Measurements from ENCODE around the gene MAP4K2. TPM values are rescaled to one million over a fixed set of nuclear protein-coding genes. Genes with fewer than 3 reads are reported as not detected.

MAP4K2 gene
- total RNA-seq, 4 donors from 2014 or later = 13.6 to 20.4 (median 15.3) TPM

DNA sequence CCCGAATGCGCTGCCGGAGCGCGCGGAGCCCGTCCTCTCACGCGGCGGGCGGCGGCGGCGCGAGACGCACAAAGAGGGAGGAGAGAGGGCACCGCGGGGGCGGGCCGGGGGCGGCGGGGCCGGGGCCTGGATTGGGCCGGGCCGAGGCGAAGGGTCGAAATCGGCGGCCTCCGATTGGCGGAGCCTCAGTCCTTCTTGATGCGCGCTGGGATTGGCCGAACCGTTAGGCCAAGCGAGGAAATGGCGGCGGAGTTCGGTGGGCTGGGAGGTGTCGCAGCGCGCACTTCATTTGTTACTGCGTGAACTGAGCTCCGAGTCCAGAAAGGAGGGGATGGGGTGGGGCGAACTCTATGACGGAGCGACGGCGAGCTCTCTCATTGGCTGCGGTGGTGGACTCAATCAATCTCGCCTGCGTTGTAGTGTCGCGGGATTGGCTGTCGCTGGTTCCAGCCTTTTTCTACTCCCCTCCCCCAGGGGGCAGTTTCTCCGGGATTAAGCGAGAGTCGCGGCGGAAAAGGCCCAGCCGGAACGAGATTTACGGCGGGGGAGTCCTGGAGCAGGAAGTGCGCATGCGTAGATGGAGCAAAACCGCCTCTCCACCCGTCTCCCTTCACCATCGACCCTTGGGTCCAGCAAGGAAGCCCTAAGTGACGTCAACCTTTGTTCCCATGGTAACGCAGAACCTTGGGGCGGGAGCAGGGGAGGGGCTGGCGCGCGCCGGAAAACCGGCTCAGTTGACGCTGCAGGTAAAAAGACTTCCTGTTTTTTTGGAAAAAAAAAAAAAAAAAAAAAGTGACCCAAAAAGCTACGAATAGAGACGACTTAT is 24.3 kb downstream of the MAP4K2 start, which contains the start of gene SF1:
SF1 (minus strand) TSS at position 70 of the 826 bp plus-strand sequence. CDS start 150 bp downstream, outside the sequence.
- Histone ChIP-seq H3K4me1 (peaks cover 30% of the 10 kb centered on the region), H3K4me3 (peak within 1 kb of the TSS; percentile 76), H3K27me3 (no peaks in the 10 kb centered on the region), H3K9me3 (no peaks in the 10 kb centered on the region), H3K36me3 (peaks cover 29% of the 10 kb centered on the region), H3K27ac (peak within 1 kb of the TSS; percentile 98)
- peak; percentile 99 to 100 for DNase-seq (ENCODE audit: low spot score in 2 of 2)
- WGBS = under 1% methylated on average over 25 of the region's 80 CpGs
- TF ChIP-seq POLR2AphosphoS5 (IDR thresholded peaks at IDR 0.05) = peak; percentile 58 to 86 (median 82)
- TF ChIP-seq, protein P1, sequence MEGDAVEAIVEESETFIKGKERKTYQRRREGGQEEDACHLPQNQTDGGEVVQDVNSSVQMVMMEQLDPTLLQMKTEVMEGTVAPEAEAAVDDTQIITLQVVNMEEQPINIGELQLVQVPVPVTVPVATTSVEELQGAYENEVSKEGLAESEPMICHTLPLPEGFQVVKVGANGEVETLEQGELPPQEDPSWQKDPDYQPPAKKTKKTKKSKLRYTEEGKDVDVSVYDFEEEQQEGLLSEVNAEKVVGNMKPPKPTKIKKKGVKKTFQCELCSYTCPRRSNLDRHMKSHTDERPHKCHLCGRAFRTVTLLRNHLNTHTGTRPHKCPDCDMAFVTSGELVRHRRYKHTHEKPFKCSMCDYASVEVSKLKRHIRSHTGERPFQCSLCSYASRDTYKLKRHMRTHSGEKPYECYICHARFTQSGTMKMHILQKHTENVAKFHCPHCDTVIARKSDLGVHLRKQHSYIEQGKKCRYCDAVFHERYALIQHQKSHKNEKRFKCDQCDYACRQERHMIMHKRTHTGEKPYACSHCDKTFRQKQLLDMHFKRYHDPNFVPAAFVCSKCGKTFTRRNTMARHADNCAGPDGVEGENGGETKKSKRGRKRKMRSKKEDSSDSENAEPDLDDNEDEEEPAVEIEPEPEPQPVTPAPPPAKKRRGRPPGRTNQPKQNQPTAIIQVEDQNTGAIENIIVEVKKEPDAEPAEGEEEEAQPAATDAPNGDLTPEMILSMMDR (IDR thresholded peaks at IDR 0.05) = peak in 1 of 2 donors; percentile 17
- TF ChIP-seq POLR2A (IDR thresholded peaks at IDR 0.05) = peak; percentile 40 to 82
- TF ChIP-seq EP300 (IDR thresholded peaks at IDR 0.05) = no peak

DNA sequence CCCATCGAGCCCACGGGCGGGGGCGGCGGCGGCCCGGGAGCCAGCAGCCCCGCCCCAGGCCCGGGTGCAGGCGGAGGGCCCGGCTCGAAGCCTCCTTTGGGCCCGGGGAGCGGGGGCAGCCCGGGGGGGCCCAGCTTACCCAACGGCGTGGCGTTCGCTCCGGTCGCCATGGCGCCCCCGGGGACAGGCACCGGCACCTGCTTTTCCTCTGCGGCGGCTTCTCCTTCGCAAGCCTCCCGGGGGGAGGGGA is 24.9 kb downstream of the MAP4K2 start:
- TF ChIP-seq, protein P1 (IDR thresholded peaks at IDR 0.05) = no peak
- no peak for TF ChIP-seq EP300 (IDR thresholded peaks at IDR 0.05)
- TF ChIP-seq POLR2AphosphoS5 (IDR thresholded peaks at IDR 0.05) = no peak
- no peak for TF ChIP-seq POLR2A (IDR thresholded peaks at IDR 0.05)
- peaks cover 35% of the 10 kb centered on the region for H3K4me1 ChIP-seq
- peak overlapping the region; percentile 98 for H3K27ac ChIP-seq
- no peaks in the 10 kb centered on the region for H3K27me3 ChIP-seq
- H3K36me3 ChIP-seq = peaks cover 35% of the 10 kb centered on the region
- WGBS = no CpG with 5 or more reads among the region's 28 CpGs
- H3K4me3 ChIP-seq = peak overlapping the region; percentile 76
- no peaks in the 10 kb centered on the region for H3K9me3 ChIP-seq
- DNase-seq (ENCODE audit: low spot score in 2 of 2) = no peak

DNA sequence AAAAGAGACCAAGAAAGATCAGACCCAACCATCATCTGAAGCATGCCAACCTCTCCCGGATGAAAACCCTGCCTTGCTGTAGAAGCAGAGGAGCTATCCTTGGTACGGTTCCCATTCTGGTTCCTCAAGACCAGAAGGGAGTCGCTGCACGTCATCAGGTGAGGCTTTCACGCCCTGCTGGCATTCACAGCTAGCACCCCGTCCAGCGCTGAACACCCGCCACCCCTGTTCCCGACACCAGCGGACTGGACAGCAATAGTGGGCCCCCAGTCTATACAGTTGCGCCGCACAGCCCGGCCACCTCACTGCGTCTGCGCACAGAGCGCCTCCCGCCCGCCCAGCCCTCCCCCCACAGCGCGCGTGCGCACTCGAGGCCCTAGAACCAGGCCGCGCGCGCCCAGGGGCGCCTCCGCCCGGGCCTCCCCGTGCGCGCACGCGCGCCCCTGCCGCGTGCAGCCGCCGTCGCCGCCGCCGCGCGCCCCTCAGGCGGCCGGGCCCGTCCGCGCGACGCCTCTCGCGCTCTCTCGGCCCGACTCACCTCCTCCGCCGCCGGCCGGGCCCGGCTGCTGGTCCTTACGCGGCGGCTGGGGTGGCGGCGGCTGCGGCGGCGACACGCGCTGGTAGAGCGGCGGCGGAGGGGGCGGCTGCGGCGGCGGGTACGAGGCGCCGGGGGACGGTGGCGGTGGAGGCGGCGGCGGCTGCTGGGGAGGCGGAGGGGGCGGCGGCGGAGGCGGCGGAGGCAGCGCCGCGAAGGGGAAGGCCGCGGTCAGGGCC is 25.4 kb downstream of the MAP4K2 start:
- Histone ChIP-seq H3K4me3 (peak overlapping the region; percentile 76), H3K4me1 (peaks cover 40% of the 10 kb centered on the region), H3K9me3 (no peaks in the 10 kb centered on the region), H3K27ac (peak overlapping the region; percentile 98), H3K36me3 (peaks cover 40% of the 10 kb centered on the region), H3K27me3 (no peaks in the 10 kb centered on the region)
- DNase-seq (ENCODE audit: low spot score in 2 of 2) = peak; percentile 89 to 90
- TF ChIP-seq EP300 (IDR thresholded peaks at IDR 0.05) = no peak
- 0% methylated on average over 35 of the region's 98 CpGs for WGBS

DNA sequence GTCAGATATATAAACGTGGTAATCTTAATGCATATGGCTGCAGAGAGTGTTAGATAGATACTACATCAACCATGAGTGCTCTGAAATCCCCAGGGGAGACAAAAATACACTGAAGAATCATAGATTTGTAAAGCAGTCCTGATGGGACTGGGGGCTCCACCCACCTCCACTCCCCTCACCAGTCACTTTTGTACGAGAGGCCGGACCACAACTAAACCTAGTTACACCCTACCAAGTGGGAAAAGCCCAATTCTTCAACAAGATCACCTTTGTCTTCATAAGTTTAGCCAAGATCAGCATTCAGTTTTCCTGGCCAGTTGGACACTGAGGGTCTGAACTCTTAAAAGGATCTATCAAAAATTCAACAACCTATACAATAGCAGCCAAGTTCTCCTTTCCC is 26.1 kb downstream of the MAP4K2 start:
- no peak overlapping the region for H3K27ac ChIP-seq
- 15% methylated on average over 3 of the region's 3 CpGs for WGBS
- H3K9me3 ChIP-seq = no peaks in the 10 kb centered on the region
- TF ChIP-seq POLR2AphosphoS5 (IDR thresholded peaks at IDR 0.05) (no peak), POLR2A (IDR thresholded peaks at IDR 0.05) (no peak), EP300 (IDR thresholded peaks at IDR 0.05) (no peak)
- TF ChIP-seq, protein P1 (IDR thresholded peaks at IDR 0.05) = no peak
- H3K27me3 ChIP-seq = no peaks in the 10 kb centered on the region
- peaks cover 47% of the 10 kb centered on the region for H3K36me3 ChIP-seq
- no peak for DNase-seq (ENCODE audit: low spot score in 2 of 2)
- peak overlapping the region; percentile 76 for H3K4me3 ChIP-seq
- H3K4me1 ChIP-seq = peaks cover 44% of the 10 kb centered on the region

DNA sequence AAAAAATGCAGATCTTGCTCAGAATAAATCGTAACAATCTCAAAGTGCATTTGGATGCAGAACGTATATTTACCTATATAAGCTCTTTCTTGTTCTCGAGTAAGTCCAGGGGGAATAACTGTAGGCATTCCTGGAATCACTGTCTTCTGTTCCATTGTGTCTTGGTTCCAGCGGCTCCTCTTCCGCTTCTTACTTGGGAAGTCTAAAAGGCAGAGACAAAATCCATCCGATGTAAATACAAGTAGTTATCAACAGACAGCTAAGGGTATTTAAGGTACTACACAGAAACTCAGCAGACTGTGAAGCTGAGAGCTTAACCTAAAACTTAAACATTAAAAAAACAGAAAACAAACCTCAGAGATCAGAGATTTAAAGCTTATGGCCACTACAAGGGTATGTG is 26.6 kb downstream of the MAP4K2 start:
- peak overlapping the region; percentile 76 for H3K4me3 ChIP-seq
- no peak for TF ChIP-seq EP300 (IDR thresholded peaks at IDR 0.05)
- TF ChIP-seq POLR2AphosphoS5 (IDR thresholded peaks at IDR 0.05) = no peak
- no peak for TF ChIP-seq POLR2A (IDR thresholded peaks at IDR 0.05)
- TF ChIP-seq, protein P1 (IDR thresholded peaks at IDR 0.05) = no peak
- peaks cover 48% of the 10 kb centered on the region for H3K4me1 ChIP-seq
- peaks cover 52% of the 10 kb centered on the region for H3K36me3 ChIP-seq
- no peaks in the 10 kb centered on the region for H3K27me3 ChIP-seq
- no peak overlapping the region for H3K27ac ChIP-seq
- DNase-seq (ENCODE audit: low spot score in 2 of 2) = no peak
- no peaks in the 10 kb centered on the region for H3K9me3 ChIP-seq
- 54% methylated on average over 6 of the region's 6 CpGs for WGBS

Measured in suprapubic skin (tissue), 4 donors.